T-helper 2 cell treated with Interferon-gamma antibody and Interleukin-4, amounts not matched to agents 100 ng/mL and 5 ng/mL, for 36 hours (primary cell): Measurements from ENCODE around the gene CCND2. TPM values are rescaled to one million over a fixed set of nuclear protein-coding genes. Genes with fewer than 3 reads are reported as not detected.

ENCODE experiments used
- intact Hi-C: fragments of 100-400 bp; cut with micrococcal nuclease; formaldehyde crosslinking; loops from one replicate; pipeline ENCODE4 v1.15.1; 2023
- total RNA-seq: library from RNA; stranded (reverse); gene quantifications from 2 replicates; pipeline ENCODE4 v1.2.3, GENCODE V29; 2022

CCND2 gene
- total RNA-seq, 1 donor from 2014 or later = 787 TPM

GRCh38 chr12:4289231-4289878 is 15.8 kb downstream of the CCND2 start:
- intact Hi-C loops = no loop called here

DNA sequence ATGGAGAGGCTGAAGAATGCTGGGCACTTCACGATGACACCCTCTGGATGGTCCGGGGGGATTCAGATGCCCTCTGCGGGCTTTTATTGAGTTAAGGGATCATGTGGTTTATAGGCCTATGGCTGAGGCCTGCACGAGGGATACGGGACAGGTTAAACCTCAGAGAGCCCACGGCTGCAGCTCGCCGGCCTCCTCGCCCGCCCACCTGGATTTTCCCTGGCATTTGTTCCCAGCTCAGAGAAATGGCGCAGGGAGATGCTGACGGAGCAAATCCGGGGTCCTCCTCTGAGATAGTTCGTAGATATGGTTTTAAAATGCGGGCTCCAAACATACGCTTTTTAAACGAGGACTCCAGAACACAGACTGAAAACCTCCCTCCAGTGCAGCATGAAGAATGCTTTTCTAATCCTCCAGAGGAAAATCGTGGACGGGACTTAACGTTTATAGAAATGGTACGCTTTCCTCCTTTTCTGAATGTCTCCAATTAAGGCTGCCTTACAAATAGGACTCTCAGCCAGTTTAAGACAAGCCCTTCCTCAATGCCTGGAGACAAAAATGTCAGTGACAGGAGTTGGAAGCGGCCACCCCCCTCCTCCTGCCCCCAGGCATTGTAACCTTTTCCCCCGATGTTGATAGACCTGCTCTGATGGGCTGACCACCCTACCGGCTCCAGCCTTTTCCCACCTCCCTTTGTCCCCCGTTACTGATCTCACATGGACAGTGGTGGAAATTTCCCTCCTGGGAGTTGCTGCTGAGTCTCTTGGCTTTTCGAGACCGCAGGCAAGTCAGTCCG is 16.6 kb downstream of the CCND2 start:
- intact Hi-C loops = no loop called here

DNA sequence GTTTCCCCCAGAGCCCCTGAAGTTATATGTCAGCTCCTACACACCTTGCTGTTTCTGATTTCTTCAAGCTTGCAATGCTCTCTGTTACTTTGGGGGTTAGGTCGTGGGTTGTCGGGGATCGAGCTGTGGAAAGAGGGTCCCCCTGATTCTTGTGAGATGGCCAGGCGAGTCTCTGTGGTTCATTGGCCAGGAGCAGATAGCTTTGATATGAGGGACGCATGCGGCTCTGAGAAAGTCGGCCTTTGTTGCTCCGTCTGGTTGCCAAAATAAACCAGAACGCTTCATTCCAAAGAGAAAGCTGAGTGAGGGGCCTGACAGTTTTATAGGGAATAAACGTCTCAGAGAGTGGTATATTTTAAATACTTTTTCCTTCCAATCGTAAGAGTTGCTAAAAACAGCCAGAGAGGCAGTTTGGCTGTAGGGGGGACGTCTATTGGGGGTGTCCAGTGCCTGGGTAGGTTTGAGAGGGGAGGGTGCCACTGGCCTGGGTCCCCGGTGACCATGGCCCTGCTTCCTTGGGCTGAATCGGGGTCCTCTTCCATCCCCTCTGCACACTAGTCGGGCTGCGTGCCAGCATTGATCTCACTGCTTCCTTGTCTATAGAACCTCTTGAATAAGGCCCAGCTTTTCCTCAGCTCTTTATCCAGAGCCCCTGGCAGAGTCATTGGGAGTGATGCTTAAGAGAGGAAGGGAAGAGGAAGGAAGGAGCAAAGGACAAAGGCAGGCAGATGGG is 18.9 kb downstream of the CCND2 start:
- intact Hi-C loops = no loop called here

DNA sequence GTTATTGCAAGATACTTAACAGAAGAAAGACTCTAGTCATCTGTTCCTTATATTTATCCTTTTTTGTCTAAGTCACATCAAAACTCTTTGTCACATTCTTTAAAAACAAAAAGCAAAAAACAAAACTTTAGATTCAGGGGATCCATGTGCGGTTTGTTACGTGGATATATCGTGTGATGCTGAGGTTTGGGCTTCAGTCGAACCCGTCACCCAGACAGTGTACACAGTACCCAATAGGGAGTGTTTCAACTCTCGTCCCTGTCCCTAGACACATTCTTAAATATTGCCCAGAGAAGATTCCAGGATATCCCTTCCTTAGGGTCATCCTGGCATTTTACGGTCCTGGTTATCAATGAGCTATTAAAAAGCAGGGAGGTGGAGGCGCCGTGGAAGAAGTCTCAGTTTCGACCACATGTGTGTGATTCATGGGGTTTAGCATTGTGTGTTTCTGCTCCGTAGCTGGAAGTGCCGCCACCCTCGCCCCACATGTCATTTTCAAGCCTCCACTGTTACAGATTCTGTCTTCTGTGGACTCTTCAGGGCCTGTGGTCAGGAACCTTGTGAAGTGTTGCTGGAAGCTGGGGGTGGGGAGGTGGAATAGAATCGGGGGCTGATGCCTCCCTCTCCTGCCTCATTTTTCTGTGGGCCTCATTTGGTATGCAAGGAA is 19.9 kb downstream of the CCND2 start:
- intact Hi-C loops = no loop called here

DNA sequence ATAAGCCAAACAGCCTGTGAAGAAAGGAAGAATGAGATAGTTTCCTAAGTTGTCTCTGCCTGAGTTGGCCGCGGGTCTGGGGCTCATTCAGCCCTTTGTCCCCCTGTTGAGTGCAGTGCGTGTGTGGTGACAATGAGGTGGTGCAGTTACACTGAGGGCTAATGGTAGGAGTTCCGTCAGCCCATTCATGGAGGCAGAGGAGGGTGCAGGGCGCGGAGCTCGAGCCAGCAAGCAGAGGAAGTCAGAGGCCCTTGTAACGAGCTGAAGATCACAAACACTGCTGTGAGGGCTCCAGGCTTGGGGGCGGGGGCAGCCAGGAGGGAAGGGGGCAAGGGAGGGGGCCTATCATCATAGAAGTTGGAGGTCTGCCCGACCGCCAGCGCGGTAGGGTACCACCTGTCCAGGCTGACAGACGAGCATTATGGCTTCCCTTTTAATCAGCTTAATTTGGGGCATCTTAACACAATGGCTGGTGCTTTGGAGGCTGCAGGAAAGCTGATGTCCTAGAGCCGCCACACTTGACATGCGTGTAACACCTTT is 20.5 kb downstream of the CCND2 start:
- intact Hi-C loops = no loop called here

- intact Hi-C loops = no loop called here
Measured at GRCh38 chr12:4296751-4297150, 23.2 kb downstream of the CCND2 start.

GRCh38 chr12:4297617-4298016 is 24.1 kb downstream of the CCND2 start:
- intact Hi-C loops = no loop called here

- intact Hi-C loops = no loop called here
Measured at GRCh38 chr12:4300883-4301282, 27.3 kb downstream of the CCND2 start.

DNA sequence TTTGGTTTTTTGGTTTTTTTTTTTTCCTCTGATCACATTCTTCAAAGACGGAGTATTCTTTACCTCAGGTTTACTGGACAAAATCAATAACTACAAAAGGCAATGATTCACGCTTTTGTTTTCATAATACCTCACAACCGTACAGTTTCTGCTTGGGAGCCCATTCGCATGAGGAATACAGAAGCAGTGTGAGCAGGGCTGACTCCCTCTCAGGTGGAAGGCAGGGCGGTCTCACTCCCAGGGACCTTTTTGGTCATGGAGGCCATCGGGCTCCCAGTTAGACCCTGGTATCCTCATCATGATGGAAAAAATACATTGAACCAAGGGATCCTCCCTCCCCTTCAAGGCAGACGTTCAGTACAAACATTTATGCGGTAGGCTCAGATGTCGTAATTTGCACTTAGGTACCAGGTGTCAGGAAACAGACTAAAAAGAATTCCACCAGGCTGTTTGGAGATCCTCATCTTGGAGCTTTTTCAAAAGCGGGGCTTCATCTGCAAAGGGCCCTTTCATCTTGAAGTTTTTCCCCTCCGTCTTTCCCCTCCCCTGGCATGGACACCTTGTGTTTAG is 28.5 kb downstream of the CCND2 start:
- intact Hi-C loops = no loop called here

GRCh38 chr12:4302881-4303280 is 29.3 kb downstream of the CCND2 start:
- intact Hi-C loops = no loop called here

GRCh38 chr12:4303750-4304149 is 30.2 kb downstream of the CCND2 start:
- intact Hi-C loops = no loop called here

GRCh38 chr12:4307593-4308333 is 34.2 kb downstream of the CCND2 start:
- intact Hi-C loops = no loop called here

GRCh38 chr12:4308334-4308950 is 34.9 kb downstream of the CCND2 start:
- intact Hi-C loops = no loop called here

DNA sequence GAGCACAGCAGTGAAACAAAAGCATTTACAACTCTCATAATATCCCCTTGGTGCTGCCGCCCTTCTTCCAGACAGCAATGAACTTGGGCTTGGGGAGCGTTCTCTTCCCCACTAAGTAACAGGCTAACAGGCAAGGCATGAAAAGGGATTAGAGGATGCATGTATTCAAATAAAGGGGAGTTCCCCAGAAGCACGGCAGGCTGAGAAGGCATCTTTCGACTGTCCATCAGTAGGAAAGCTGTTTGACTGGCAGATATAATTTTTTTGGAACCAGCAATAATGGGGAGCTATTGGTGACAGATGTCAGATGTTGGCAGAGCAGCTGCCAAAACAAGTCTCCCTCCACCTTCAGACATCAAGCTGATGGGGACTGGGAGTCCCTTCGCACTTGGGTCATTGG is 38.2 kb downstream of the CCND2 start:
- intact Hi-C loops = no loop called here

- intact Hi-C loops = no loop called here
Measured at GRCh38 chr12:4312251-4312650, 38.7 kb downstream of the CCND2 start.

GRCh38 chr12:4320497-4320852 is 46.9 kb downstream of the CCND2 start:
- intact Hi-C loops = loop anchor here (1.0 to 5.0 kb wide), 3 partner anchors 213 to 448 kb away; partner anchors contain the start of genes PARP11 and RAD51AP1

DNA sequence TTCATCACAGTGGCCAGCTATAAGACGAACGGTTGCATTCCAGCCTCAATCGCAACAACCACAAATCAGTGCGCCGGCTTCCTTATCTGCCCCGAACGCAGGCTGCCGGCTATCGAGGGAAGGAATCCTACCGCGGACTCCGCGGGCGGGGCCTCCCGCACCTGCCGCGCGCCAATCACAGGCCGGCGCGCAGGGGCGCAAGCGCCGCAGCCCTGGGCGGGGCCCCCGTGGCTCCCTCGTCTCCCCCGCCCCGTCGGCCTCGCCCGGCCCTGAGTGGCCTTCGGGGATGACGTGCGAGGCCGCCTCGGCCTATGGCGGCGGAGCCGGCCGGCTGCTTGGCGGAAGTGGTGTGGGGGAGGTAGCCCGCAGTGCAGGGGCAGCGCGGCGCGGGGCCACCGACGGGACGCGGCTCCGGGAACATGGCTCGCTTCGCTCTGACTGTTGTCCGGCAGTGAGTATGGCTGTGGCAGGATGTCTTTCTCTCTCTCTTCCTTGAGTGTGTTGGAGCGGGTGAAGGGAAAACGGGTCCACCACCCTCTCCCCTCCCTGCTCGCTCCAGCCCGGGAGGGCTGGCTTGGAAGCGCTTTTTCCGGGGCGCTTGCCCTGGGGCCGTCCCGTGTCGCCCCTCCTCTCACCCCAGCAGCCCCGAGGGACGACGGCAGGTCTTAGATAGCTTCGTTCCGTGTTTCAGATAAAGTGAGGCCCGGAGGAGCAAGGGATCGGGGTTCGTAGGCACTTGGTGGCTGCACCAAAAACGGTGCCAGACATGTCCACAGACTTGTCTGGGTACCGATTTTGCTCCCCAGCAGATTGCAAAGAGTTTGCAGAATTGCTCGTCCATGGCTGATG is 47.5 kb downstream of the CCND2 start, which contains the start of gene TIGAR:
Gene TIGAR (plus strand): TSS at position 361 of the 849 bp plus-strand sequence. CDS start 59 bp downstream, at position 420.
- intact Hi-C loops = loop anchor here (1.0 to 5.0 kb wide), 5 partner anchors 49 to 449 kb away; partner anchors contain the start of genes PARP11 and RAD51AP1

- intact Hi-C loops = loop anchor here (5.0 kb wide), 2 partner anchors 215 to 450 kb away; partner anchors contain the start of gene PARP11
Measured at GRCh38 chr12:4322726-4323125, 49.2 kb downstream of the CCND2 start.
